Activated T-cell treated with anti-CD3 and anti-CD28 coated beads, Interleukin-2, amount 50 U/mL, for 72 hours (primary cell): ENCODE data around the gene DTYMK. TPM values are rescaled to one million over a fixed set of nuclear protein-coding genes. Genes with fewer than 3 reads are reported as not detected.

Source experiments
- ATAC-seq, 2 donors: fragments of 150-1000 bp; cut with Tn5 transposase; replicated peaks in 1 of 2; 2 replicates each; pipeline ENCODE4 v1.10.0; 2021; ENCODE audit warnings: moderate library complexity in 2 of 2, mild to moderate bottlenecking in 1 of 2
- DNase-seq, 2 donors: peaks; one replicate each; pipeline ENCODE4 v3.0.0; 2021 to 2022; ENCODE audit warnings: mixed read lengths in 1 of 2
- H3K27ac Mint-ChIP-seq: one replicate; pipeline ENCODE4 v1.8.0; 2022; ENCODE audit warnings: mild to moderate bottlenecking, moderate library complexity, mixed read lengths
- H3K27me3 Mint-ChIP-seq: one replicate; pipeline ENCODE4 v1.8.0; 2022; ENCODE audit warnings: low read depth, mixed read lengths
- H3K36me3 Mint-ChIP-seq, 2 donors: one replicate each; pipeline ENCODE4 v1.8.0; 2022; ENCODE audit warnings: mixed read lengths in 2 of 2, mild to moderate bottlenecking in 1 of 2; ENCODE audit not compliant: insufficient read depth in 2 of 2
- H3K4me1 Mint-ChIP-seq: one replicate; pipeline ENCODE4 v1.8.0; 2022; ENCODE audit warnings: low read depth, mixed read lengths
- H3K4me3 Mint-ChIP-seq, 2 donors: one replicate each; pipeline ENCODE4 v1.8.0; 2022; ENCODE audit warnings: mild to moderate bottlenecking in 2 of 2, mixed read lengths in 2 of 2, moderate library complexity in 2 of 2
- H3K9me3 Mint-ChIP-seq, 2 donors: one replicate each; pipeline ENCODE4 v1.8.0; 2022; ENCODE audit warnings: mixed read lengths in 2 of 2
- total RNA-seq, 2 donors: library from RNA; stranded (reverse); gene quantifications; one replicate each; pipeline ENCODE4 v1.2.3, GENCODE V29; 2022

DTYMK gene
- total RNA-seq, 2 donors from 2014 or later = 64.6 to 97.5 TPM

DNA sequence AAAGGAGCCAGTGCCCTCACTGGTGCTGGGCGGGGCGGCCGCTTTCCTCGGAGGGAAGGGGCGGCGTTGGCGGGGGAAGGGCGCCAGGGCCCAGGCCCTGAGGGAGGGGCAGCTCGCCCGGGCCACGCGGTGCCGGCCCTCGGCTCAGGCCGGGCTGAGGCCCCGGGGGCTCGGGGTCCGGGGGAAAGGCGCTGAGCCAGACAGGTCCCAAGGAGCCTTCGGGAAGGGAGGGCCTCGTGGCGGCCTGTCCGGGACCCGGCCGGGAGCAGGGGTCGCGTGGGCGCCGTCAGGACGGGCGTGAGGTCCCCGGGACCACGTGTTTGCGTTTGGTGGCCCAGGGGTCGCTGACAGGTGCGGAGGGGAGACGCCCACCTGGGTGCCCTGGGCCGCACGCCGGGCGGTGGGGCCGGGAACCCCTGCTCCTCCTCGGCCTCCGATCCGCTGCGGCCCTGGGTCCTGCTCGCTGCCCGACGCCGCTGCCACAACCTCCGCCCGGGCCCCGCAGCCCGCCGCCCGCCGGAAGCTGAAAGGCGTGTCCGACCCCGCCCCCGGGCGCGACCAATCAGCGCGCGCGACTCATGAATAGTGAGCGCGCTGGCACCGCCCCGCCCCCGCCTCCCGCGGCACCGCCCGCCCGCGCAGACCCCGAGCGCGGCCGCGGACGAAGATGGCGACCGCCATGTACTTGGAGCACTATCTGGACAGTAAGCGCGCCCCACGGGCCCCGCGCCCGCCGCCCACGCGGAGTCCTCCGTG is 15.0 kb upstream of the DTYMK start, which contains the start of gene ING5:
TSS of gene ING5 (plus strand) at position 641 of the 756 bp plus-strand sequence. CDS start at position 668, 27 bp downstream.
- peak; percentile 73 to 74 for ATAC-seq
- peak within 1 kb of the TSS; percentile 79 for H3K27ac Mint-ChIP-seq
- DNase-seq = peak; percentile 98 to 99
- no peaks in the 10 kb centered on the region for H3K27me3 Mint-ChIP-seq
- H3K4me1 Mint-ChIP-seq = peaks cover 38% of the 10 kb centered on the region
- peaks cover 9 to 14% of the 10 kb centered on the region in 2 donors for H3K36me3 Mint-ChIP-seq
- H3K4me3 Mint-ChIP-seq = peak within 1 kb of the TSS; percentile 94 to 95
- H3K9me3 Mint-ChIP-seq = peaks cover 3 to 4% of the 10 kb centered on the region in 2 donors

DNA sequence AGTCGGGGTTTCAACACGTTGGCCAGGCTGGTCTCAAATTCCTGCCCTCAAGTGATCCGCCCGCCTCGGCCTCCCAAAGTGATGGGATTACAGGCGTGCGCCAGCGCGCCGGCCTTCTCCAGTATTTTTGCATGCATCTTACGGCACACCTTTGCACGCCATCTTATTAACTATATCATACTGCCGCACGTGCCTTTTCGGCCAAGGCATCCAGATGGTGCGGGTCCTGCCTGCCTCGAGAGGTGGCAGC is 14.5 kb upstream of the DTYMK start:
- H3K36me3 Mint-ChIP-seq = peaks cover 6 to 12% of the 10 kb centered on the region in 2 donors

DNA sequence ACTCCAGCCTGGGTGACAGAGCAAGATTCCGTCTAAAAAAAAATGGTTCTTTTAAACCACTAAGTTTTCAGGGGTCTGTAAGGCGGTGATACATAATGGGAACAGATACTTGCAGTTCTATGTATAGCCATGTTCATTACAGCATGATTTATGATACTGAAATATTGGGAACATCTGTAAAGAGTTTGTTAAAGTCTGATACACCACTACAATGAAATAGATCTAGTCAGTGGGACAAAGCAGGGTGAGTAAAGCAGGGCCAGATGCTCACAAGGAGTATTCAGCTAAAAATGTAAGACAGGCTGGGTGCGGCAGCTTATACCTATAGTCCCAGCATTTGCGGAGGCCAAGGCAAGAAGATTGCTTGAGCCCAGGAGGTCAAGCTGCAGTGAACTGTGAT is 9.0 kb upstream of the DTYMK start:
- Mint-ChIP-seq H3K9me3 (no peaks in the 10 kb centered on the region), H3K4me1 (peaks cover 17% of the 10 kb centered on the region), H3K27ac (no peak overlapping the region), H3K4me3 (no peak overlapping the region), H3K27me3 (no peaks in the 10 kb centered on the region), H3K36me3 (peaks cover 0 to 10% of the 10 kb centered on the region in 2 donors)
- no peak for DNase-seq
- no peak for ATAC-seq

More for the DNA sequence above, 14.5 kb upstream of the DTYMK start:
- H3K27me3 Mint-ChIP-seq = no peaks in the 10 kb centered on the region
- H3K4me3 Mint-ChIP-seq = peak overlapping the region; percentile 94 to 95
- peaks cover 2 to 3% of the 10 kb centered on the region in 2 donors for H3K9me3 Mint-ChIP-seq
- DNase-seq (no peak), ATAC-seq (no peak)
- H3K27ac Mint-ChIP-seq = peak overlapping the region; percentile 79
- peaks cover 38% of the 10 kb centered on the region for H3K4me1 Mint-ChIP-seq

DNA sequence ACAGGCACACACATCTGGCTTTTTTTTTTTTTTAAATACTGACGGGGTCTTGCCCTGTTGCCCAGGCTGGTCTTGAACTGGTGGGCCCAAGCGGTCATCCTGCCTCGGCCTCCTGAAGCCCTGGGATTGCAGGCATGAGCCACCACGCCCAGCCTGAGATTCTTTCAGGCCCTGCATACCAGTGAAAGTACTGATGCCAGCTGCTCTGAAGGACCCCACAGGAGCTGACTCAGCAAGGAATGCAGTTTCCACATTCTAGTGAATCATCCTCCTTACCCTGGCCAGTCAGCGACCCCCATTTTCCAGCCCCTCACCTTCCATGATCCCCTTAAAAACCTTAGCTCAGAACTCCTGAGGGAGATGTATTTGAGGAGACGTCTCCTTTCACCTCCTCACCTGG is 5.8 kb upstream of the DTYMK start:
- no peaks in the 10 kb centered on the region for H3K9me3 Mint-ChIP-seq
- H3K4me3 Mint-ChIP-seq = no peak overlapping the region
- no peak for DNase-seq
- H3K27ac Mint-ChIP-seq = no peak overlapping the region
- ATAC-seq = no peak
- H3K36me3 Mint-ChIP-seq = peaks cover 0 to 10% of the 10 kb centered on the region in 2 donors
- H3K4me1 Mint-ChIP-seq = peaks cover 21% of the 10 kb centered on the region
- no peaks in the 10 kb centered on the region for H3K27me3 Mint-ChIP-seq

DNA sequence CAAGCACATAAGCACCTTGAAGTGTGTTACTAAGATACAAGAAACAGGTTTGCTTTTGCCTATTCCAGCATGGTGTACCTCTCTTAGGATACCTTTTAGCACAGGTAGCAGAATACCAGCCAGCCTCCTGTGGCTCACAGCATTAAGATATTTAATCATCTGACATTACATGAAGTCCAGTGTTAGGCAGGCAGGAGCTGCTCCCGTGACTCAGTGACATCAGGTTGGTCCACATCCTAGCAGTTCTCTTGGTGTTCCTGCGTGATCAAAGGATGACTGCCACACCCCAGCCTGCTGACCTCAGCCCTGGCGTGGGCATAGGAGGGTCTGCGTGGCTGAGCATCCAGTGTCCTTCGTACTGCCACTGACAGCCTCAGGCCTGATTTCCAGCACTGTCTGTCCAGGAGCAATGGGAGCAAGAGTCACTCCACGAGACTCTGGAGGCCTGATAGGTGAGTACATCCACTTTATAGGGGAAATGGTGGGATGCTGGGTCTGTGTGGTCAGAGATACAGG is 3.6 kb upstream of the DTYMK start:
- Mint-ChIP-seq H3K4me1 (peaks cover 30% of the 10 kb centered on the region), H3K27ac (peak overlapping the region; percentile 70), H3K9me3 (no peaks in the 10 kb centered on the region), H3K4me3 (no peak overlapping the region), H3K36me3 (peaks cover 4 to 5% of the 10 kb centered on the region in 2 donors), H3K27me3 (no peaks in the 10 kb centered on the region)
- DNase-seq = no peak
- no peak for ATAC-seq

DNA sequence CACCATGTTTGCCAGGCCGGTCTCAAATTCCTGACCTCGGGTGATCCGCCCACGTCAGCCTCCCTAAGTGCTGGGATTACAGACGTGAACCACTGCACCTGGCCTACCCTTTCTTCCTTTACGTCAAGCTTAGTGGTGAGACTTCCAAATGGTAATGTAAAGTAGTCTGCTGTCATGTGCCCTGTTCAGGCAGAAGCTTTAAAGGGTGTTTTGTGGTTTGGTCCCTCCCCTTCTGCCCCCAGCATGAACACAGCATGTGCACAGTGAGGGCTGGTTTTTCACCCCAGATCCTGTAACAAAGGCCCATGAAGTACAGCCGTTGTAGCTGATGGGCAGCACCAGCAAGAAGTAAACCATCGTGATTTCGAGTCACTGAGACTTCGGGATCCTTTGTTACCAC is 2.7 kb upstream of the DTYMK start:
- Mint-ChIP-seq H3K27ac (peak overlapping the region; percentile 70), H3K9me3 (no peaks in the 10 kb centered on the region)

DNA sequence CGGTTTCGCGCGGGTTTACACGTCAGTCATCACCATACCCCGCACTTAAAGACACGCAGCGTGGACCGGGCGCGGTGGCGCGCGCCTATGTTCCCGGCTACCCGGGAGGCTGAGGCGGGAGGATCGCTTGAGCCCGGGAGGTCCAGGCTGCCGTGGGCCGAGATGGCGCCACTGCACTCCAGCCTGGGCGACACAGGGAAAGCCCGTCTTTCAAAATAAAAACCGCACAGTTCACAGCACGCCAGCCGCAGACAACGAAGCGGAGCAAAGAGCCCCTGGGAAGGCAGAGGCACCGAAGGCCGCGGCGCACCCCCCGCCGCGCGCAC is 328 bp downstream of the DTYMK start:
- no peaks in the 10 kb centered on the region for H3K27me3 Mint-ChIP-seq
- H3K4me1 Mint-ChIP-seq = peaks cover 46% of the 10 kb centered on the region
- H3K4me3 Mint-ChIP-seq = peak overlapping the region; percentile 84 to 91
- peak overlapping the region; percentile 75 for H3K27ac Mint-ChIP-seq
- peaks cover 7 to 10% of the 10 kb centered on the region in 2 donors for H3K36me3 Mint-ChIP-seq
- H3K9me3 Mint-ChIP-seq = no peaks in the 10 kb centered on the region
- ATAC-seq = peak in 1 of 2 donors; percentile 5
- peak in 1 of 2 donors; percentile 15 for DNase-seq

More for the DNA sequence above, 2.7 kb upstream of the DTYMK start:
- ATAC-seq (no peak), DNase-seq (no peak)
- Mint-ChIP-seq H3K27me3 (no peaks in the 10 kb centered on the region), H3K4me3 (peak overlapping the region; percentile 36 to 67), H3K4me1 (peaks cover 38% of the 10 kb centered on the region), H3K36me3 (peaks cover 5 to 6% of the 10 kb centered on the region in 2 donors)

DNA sequence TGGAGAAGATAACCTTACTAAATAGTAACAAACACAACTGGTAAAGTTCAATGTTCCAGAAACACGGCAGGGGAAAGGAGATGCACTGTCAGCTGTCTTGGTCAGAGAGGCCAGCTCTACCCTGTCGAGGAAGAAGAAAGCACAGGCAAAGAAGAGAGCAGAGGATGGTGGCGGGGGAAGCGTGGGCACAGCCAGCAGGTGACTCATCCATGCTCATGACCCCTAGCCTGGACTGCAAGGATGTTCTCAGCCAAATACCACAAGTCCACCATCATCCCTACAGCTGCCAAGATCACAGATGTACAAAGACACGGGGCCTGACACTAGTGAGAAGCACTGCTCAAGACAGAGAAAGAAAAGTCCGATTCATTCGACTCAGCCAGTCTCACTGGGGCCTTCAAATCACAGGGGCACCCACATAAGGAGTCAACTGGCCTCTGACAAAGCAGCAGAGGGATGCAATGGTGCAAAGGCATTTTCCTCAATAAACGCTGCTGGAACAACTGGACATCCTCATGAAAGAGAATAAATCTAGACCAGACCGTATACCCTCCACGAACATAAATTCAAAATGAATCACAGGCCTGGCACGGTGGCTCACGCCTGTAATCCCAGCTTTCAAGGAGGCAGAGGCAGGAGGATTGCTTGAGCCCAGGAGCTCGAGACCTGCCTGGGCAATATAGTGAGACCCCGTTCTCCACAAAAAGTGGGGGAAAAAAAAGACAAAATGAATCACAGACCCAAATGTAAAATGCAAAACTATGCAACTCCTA is 5.6 kb downstream of the DTYMK start:
- Mint-ChIP-seq H3K27me3 (no peaks in the 10 kb centered on the region), H3K9me3 (no peaks in the 10 kb centered on the region), H3K36me3 (peaks cover 9 to 24% of the 10 kb centered on the region in 2 donors), H3K4me1 (peaks cover 34% of the 10 kb centered on the region), H3K27ac (no peak overlapping the region), H3K4me3 (no peak overlapping the region)
- DNase-seq (no peak), ATAC-seq (no peak)

DNA sequence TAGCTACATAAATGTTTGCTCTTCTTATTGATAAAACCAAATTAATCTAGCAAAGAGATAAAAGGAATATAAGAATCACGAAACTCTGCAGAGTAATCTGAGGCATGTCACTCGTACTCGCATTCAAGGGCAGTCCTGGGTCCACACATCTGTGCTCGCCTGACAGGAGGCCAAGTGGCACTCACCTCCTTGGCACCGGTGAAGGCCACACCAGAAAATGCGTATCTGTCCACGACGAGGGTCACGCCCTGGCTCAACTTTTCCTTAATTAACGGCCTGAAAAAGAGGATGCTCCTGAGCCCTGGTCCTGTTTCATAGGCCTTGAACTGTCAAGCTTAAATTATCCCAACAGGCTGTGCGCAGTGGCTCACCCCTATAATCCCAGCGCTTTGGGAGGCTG is 6.6 kb downstream of the DTYMK start:
- peaks cover 26% of the 10 kb centered on the region for H3K4me1 Mint-ChIP-seq
- no peak overlapping the region for H3K27ac Mint-ChIP-seq
- ATAC-seq = no peak
- no peaks in the 10 kb centered on the region for H3K9me3 Mint-ChIP-seq
- no peak for DNase-seq
- H3K4me3 Mint-ChIP-seq = no peak overlapping the region
- no peaks in the 10 kb centered on the region for H3K27me3 Mint-ChIP-seq
- H3K36me3 Mint-ChIP-seq = peaks cover 7 to 24% of the 10 kb centered on the region in 2 donors

DNA sequence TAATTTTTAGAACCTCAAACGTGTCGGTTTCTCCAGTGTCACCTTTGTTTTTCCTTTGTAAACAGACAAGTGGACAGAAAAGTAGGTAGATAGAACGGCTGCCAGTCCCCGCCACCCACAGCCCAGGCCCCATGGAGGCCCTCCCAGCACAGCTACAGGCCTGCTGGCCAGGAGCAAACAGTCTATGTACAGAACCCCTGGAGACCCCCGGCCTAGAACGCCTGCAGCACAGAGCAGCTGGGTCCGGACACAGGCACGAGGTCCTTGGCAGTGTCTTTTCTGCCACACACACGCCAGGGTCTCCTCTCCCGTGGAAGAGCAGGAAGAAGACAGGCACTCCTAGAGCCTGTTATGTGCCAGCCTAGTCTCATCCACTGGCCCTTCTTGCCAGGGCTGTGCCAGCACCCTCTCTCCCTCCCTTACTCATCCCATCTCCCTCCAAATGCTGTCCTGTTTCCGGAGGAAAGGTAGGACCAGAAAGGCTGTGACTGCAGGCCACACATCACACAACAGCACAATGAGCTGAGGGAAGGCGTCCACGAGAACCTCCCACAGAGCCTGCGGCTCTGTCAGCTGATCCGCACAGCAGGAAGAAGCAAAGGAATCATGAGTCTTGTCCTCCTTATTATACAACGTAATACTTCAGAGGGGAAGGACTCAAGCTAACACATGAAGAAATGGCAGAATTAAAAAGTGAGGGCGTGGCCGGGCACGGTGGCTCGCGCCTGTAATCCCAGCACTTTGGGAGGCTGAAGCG is 7.7 kb downstream of the DTYMK start:
- Mint-ChIP-seq H3K36me3 (peaks cover 7 to 18% of the 10 kb centered on the region in 2 donors), H3K27me3 (no peaks in the 10 kb centered on the region), H3K4me3 (no peak overlapping the region), H3K4me1 (peaks cover 15% of the 10 kb centered on the region), H3K27ac (no peak overlapping the region), H3K9me3 (no peaks in the 10 kb centered on the region)
- ATAC-seq (no peak), DNase-seq (no peak)

DNA sequence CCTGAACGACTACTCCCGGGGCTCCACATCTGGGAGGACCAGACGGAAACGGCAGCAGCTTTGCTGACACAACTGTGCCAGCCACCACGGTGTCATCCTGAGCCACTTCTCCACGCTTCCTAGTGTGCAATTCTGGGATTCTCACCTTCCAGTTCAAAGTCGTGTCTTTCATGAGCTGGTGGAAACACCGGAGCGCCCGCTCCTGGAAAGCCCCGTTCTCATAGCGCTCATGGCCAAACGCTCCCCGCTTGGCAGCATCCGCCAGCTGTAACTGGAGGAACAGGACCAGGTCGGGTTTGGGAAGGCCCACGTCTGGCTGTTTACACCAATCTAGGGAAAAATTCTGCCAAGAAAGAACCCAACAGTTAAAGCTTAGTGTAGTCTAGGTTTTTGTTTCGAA is 8.3 kb downstream of the DTYMK start:
- Mint-ChIP-seq H3K9me3 (no peaks in the 10 kb centered on the region), H3K4me1 (peaks cover 15% of the 10 kb centered on the region), H3K27ac (no peak overlapping the region), H3K27me3 (no peaks in the 10 kb centered on the region), H3K4me3 (no peak overlapping the region), H3K36me3 (peaks cover 7 to 18% of the 10 kb centered on the region in 2 donors)
- ATAC-seq (no peak), DNase-seq (no peak)

DNA sequence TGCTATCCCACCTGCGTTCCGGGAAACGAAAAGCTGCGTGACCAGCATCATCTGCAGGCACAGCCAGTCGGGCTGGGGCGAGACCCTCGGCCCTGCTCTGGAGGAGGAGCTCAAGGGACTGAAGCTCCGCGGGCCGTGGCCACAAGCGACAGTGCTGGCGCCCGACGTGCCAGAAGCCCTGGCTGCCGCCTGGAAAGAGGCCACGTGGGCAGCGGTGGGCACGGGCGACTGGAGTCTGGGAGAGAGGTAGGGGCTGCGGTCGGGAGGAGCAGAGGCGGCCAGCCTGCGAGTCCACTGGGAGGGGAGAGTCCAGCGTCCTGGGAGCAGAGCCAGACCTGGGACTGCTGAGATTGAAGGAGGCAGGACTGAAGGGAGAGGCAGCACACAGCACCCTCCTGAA is 9.2 kb downstream of the DTYMK start:
- DNase-seq = no peak
- H3K36me3 Mint-ChIP-seq = peaks cover 4 to 15% of the 10 kb centered on the region in 2 donors
- no peak overlapping the region for H3K27ac Mint-ChIP-seq
- H3K27me3 Mint-ChIP-seq = no peaks in the 10 kb centered on the region
- H3K9me3 Mint-ChIP-seq = no peaks in the 10 kb centered on the region
- H3K4me1 Mint-ChIP-seq = peaks cover 19% of the 10 kb centered on the region
- H3K4me3 Mint-ChIP-seq = no peak overlapping the region
- no peak for ATAC-seq

DNA sequence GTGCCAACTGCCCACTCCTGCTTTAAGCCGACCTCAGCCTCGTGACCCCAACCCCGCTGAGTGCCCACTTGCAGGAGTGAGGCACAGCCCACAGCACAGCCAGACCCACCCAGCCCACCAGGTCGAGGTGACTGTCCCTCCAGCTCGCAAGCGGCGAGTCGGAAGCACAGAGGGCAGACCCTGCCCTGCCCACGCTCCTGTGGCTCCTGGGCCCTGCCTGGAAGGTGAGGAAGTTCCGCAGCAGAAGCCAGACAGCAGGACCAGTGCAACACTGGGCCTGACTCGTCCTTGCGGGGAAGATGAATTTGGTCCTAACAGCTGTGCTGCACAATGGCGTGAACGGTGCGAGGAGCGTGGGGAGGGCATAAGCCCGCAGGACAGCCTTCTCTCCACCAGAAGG is 9.9 kb downstream of the DTYMK start:
- Mint-ChIP-seq H3K4me3 (no peak overlapping the region), H3K4me1 (peaks cover 18% of the 10 kb centered on the region), H3K27ac (no peak overlapping the region), H3K36me3 (peaks cover 4 to 17% of the 10 kb centered on the region in 2 donors), H3K27me3 (no peaks in the 10 kb centered on the region), H3K9me3 (no peaks in the 10 kb centered on the region)
- ATAC-seq (no peak), DNase-seq (no peak)
